Tibial artery (tissue), 4 donors: ENCODE measurements around the gene TFDP2.
"Not testable (repeated sequence)": the region's sequence is repeated elsewhere in the genome, so short reads cannot be mapped to it uniquely, and the experiment has no call there.

ENCODE experiments used
- DNase-seq, 2 donors: peaks; one replicate each; pipeline ENCODE4 v3.0.0-alpha.2; 2019
- H3K27ac ChIP-seq, 2 donors: fragments of 200-600 bp; sonication (generic) in 1 of 2; 1 replicate in 1 of 2; 2 replicates in 1 of 2; pipeline ENCODE4 v1.5.1; 2018 to 2019; ENCODE audit warnings: mild to moderate bottlenecking in 1 of 2
- H3K27me3 ChIP-seq, 2 donors: fragments of 200-600 bp; sonication (generic) in 1 of 2; one replicate each; pipeline versions ENCODE4 v1.5.1 to v1.6.0; 2016 to 2019
- H3K36me3 ChIP-seq, 3 donors: fragments of 200-600 bp; sonication (generic) in 2 of 3; one replicate each; pipeline ENCODE4 v1.5.1; 2016 to 2019; ENCODE audit warnings: mild to moderate bottlenecking in 2 of 3
- H3K4me1 ChIP-seq, 4 donors: fragments of 200-600 bp; sonication (generic) in 2 of 4; 1 replicate in 3 of 4; 2 replicates in 1 of 4; pipeline ENCODE4 v1.5.1; 2016 to 2019
- H3K4me3 ChIP-seq, 2 donors: fragments of 200-600 bp; sonication (generic) in 1 of 2; 1 replicate in 1 of 2; 2 replicates in 1 of 2; pipeline ENCODE4 v1.5.1; 2018 to 2019; ENCODE audit warnings: mild to moderate bottlenecking in 2 of 2
- H3K9me3 ChIP-seq, 3 donors: fragments of 200-600 bp; sonication (generic) in 1 of 3; one replicate each; pipeline ENCODE4 v1.5.1; 2016 to 2019
- intact Hi-C: fragments of 100-400 bp; cut with DNase I; formaldehyde crosslinking; loops from one replicate; pipeline ENCODE4 v1.15.0; 2023; ENCODE audit warnings: low total_unique reads
- TF ChIP-seq, protein P1 (sequence below), 2 experiments: fragments of 200-600 bp in 1 of 2; fragments of 450-650 bp in 1 of 2; IDR thresholded peaks; one replicate each; pipeline ENCODE4 v1.5.1; 2017 to 2019; ENCODE audit warnings: antibody characterized with exemption in 2 of 2, mild to moderate bottlenecking in 1 of 2, moderate library complexity in 1 of 2

TFDP2 gene

DNA sequence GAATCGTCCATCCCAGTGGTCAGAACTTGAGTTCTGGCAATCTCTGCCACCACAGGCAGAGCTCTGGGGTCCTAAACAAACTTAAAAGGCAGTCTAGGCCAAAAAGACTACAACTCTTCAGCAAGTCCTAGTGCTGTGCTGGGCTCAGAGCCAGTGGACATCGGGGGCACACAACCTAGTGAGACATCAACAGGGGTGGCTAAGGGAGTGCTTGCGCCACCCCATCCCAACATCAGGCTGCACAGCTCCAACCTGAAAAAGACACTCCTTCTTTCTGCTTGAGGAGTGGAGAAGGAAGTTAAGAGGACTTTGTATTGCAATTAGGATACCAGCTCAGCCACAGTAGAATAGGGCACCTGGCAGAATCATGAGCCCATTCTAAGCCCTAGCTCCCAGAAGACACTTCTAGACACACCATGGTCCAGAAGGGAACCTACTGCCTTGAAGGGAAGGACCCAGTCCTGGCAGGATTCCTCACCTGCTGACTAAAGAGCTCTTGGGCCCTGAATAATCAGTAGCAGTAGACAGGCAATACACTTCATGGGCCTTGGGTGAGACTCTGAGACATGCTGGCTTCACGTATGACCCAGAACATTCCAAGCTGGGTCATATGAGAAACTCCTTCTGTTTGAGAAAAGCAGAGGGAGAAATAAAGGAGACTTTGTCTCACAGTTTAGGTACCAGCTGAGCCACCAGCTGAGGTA is 72.0 kb downstream of the TFDP2 start:
- Histone ChIP-seq H3K36me3 (peaks cover 4 to 12% (median 12%) of the 10 kb centered on the region in 3 donors), H3K4me1 (no peaks in the 10 kb centered on the region), H3K27ac (no peak overlapping the region), H3K9me3 (no peaks in the 10 kb centered on the region), H3K27me3 (no peaks in the 10 kb centered on the region), H3K4me3 (no peak overlapping the region)
- DNase-seq = no peak
- TF ChIP-seq, protein P1, sequence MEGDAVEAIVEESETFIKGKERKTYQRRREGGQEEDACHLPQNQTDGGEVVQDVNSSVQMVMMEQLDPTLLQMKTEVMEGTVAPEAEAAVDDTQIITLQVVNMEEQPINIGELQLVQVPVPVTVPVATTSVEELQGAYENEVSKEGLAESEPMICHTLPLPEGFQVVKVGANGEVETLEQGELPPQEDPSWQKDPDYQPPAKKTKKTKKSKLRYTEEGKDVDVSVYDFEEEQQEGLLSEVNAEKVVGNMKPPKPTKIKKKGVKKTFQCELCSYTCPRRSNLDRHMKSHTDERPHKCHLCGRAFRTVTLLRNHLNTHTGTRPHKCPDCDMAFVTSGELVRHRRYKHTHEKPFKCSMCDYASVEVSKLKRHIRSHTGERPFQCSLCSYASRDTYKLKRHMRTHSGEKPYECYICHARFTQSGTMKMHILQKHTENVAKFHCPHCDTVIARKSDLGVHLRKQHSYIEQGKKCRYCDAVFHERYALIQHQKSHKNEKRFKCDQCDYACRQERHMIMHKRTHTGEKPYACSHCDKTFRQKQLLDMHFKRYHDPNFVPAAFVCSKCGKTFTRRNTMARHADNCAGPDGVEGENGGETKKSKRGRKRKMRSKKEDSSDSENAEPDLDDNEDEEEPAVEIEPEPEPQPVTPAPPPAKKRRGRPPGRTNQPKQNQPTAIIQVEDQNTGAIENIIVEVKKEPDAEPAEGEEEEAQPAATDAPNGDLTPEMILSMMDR (IDR thresholded peaks at IDR 0.05) = no peak
- intact Hi-C loops = no loop called here

DNA sequence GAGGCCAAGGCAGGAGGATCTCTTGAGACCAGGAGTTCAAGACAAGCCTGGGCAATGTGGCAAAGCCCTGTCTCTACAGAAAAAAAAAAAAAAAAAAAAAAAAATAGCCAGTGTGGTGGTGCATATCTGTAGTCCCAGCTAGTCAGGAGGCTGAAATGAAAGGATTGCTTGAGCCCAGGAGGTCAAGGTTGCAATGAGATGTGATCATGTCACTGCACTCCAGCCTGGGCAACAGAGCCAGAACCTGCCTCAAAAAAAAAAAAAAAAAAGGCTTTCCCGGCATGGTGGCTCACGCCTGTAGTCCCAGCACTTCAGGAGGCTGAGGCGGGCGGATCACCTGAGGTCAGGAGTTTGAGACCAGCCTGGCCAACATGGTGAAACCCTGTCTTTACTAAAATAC is 73.7 kb downstream of the TFDP2 start:
- intact Hi-C loops, H3K27me3 ChIP-seq, H3K27ac ChIP-seq, DNase-seq, H3K4me3 ChIP-seq, H3K4me1 ChIP-seq, H3K9me3 ChIP-seq: not testable (repeated sequence)
- peaks cover 4 to 12% (median 12%) of the 10 kb centered on the region in 3 donors for H3K36me3 ChIP-seq

- intact Hi-C loops = no loop called here
- no peak for DNase-seq
- peaks cover 0 to 8% (median 0%) of the 10 kb centered on the region in 3 donors for H3K36me3 ChIP-seq
- H3K4me3 ChIP-seq = no peak overlapping the region
- no peak overlapping the region for H3K27ac ChIP-seq
- no peaks in the 10 kb centered on the region for H3K27me3 ChIP-seq
- H3K4me1 ChIP-seq = no peaks in the 10 kb centered on the region
- H3K9me3 ChIP-seq = no peaks in the 10 kb centered on the region
- TF ChIP-seq, protein P1 (IDR thresholded peaks at IDR 0.05) = no peak
Measured at GRCh38 chr3:142072816-142073215, 76.5 kb downstream of the TFDP2 start.

GRCh38 chr3:142065932-142066331 is 83.4 kb downstream of the TFDP2 start:
- TF ChIP-seq, protein P1 (IDR thresholded peaks at IDR 0.05) = no peak
- Histone ChIP-seq H3K4me3 (no peak overlapping the region), H3K27me3 (no peaks in the 10 kb centered on the region), H3K4me1 (no peaks in the 10 kb centered on the region), H3K36me3 (peaks cover 0 to 4% (median 0%) of the 10 kb centered on the region in 3 donors), H3K27ac (no peak overlapping the region), H3K9me3 (no peaks in the 10 kb centered on the region)
- intact Hi-C loops = no loop called here
- DNase-seq = no peak

GRCh38 chr3:142065344-142065743 is 84.0 kb downstream of the TFDP2 start:
- intact Hi-C loops = no loop called here
- Histone ChIP-seq H3K27me3 (no peaks in the 10 kb centered on the region), H3K4me3 (no peak overlapping the region), H3K36me3 (peaks cover 0 to 4% (median 0%) of the 10 kb centered on the region in 3 donors), H3K4me1 (no peaks in the 10 kb centered on the region), H3K27ac (no peak overlapping the region), H3K9me3 (no peaks in the 10 kb centered on the region)
- TF ChIP-seq, protein P1 (IDR thresholded peaks at IDR 0.05) = no peak
- no peak for DNase-seq

DNA sequence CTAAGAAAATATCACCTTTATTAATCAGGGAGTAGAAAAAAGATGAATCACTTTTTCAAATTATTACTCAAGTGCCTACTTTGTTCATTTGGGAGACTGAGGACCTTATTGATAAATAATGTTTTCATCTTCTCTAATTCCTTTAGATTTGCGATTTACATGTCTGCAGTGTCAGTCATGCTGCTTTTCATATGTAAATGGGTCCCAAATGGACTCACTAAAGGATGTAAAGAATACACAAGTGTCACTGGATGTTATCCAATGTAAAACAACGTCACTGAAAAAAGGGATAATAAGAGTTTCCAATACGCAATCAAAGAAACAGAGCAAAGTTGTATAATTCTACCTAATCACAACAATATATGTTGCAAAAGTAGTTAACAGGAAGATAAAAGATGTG is 84.9 kb downstream of the TFDP2 start:
- H3K27ac ChIP-seq = no peak overlapping the region
- TF ChIP-seq, protein P1 (IDR thresholded peaks at IDR 0.05) = no peak
- no peak for DNase-seq
- no peaks in the 10 kb centered on the region for H3K4me1 ChIP-seq
- no peaks in the 10 kb centered on the region for H3K27me3 ChIP-seq
- H3K36me3 ChIP-seq = peaks cover 0 to 4% (median 0%) of the 10 kb centered on the region in 3 donors
- H3K9me3 ChIP-seq = no peaks in the 10 kb centered on the region
- no peak overlapping the region for H3K4me3 ChIP-seq
- intact Hi-C loops = no loop called here
